ENCODE measurements around the gene LIPA. TPM values are rescaled to one million over a fixed set of nuclear protein-coding genes. Genes with fewer than 3 reads are reported as not detected.
"Not testable (repeated sequence)": the region's sequence is repeated elsewhere in the genome, so short reads cannot be mapped to it uniquely, and the experiment has no call there.

LIPA gene
- polyA plus RNA-seq, 1 donor = 44.2 TPM

DNA sequence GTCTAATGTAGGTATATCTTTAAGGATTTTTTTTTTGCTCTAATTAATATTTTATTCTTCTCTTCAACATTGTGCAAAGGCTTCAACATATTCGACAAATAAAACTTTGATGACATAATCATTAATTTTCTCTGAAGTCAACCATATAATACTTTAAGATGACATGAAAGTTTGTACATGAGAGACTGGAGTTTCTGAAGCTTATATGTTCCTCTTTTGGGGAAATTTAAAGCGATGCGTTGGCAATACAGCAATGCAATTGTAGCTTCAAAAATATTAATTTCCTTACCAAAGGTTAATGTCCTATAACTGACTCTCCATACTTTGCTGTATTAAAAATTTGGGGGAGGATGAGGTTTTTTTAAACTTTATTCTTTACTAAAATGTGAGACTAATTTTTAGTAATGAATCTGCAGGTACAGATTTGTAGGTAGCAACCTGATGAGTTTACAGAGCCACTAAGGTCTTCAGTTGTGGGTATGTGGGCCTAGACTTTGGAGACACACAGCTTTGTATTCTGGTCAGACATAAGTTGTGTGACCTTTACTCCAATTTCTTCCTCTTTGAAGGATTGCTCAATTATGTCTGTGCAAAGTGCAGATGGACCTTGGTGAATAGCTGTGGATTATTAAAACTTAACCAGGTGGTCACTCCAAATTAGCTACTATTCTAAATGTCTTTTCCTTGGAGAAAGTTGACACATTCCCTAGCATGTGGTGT, 18.0 kb upstream of the LIPA start:
- no peak for DNase-seq

DNA sequence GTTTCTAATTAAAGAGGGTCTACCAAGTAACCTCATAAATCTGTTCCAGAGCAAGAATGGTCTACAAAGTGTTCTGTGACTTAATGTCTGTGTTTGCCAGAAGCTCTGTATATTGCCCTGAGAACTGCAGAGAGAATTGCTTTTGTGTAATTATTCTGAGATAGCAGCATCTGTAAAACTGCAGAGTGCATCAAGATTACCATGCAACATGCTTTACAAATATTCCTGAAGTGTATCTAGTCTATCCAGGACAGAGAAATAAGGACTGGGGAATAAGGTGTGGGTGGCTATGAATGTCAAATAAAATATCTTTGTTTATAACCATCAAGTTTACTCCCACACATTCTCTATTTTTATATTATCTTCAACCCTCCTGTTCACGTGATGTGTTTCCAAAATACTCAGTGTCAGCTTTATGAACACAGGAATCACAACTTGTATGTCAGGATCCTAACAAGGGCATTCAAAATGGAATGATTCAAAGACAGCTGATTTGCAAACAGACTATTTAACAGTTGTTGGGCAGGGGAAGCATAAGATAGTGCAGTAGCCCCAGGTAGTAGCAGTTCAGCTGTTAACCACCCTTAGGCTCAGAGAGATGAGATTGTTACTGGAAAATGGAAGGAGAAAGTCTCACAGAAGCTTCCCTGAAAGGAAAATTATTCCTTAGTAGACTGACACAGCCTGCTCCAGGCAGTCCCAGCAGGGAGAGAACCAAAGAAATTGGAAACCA, 15.3 kb upstream of the LIPA start:
- DNase-seq = no peak

- no peak for DNase-seq
Observed at GRCh38 chr10:89263531-89263930, 12.0 kb upstream of the LIPA start.

DNA sequence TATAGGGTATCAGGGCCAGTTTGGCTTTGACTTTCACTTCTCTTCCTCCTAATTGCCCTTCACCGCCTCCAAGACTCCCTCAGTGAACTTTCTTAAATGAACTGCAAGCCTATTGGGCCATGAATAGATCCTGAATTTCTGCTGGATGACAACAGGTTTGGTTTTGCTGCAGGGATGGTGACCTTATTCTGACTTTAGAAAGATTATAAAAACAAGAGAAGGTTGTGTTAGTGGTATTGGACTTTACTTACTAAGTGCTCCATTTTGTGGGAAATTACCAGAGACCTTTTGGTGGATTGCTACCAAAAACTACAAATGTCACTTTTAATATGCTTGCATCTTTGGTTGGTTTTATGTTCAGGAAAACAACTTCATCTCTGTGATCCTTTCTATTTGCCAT, 11.5 kb upstream of the LIPA start:
- no peak for DNase-seq

DNA sequence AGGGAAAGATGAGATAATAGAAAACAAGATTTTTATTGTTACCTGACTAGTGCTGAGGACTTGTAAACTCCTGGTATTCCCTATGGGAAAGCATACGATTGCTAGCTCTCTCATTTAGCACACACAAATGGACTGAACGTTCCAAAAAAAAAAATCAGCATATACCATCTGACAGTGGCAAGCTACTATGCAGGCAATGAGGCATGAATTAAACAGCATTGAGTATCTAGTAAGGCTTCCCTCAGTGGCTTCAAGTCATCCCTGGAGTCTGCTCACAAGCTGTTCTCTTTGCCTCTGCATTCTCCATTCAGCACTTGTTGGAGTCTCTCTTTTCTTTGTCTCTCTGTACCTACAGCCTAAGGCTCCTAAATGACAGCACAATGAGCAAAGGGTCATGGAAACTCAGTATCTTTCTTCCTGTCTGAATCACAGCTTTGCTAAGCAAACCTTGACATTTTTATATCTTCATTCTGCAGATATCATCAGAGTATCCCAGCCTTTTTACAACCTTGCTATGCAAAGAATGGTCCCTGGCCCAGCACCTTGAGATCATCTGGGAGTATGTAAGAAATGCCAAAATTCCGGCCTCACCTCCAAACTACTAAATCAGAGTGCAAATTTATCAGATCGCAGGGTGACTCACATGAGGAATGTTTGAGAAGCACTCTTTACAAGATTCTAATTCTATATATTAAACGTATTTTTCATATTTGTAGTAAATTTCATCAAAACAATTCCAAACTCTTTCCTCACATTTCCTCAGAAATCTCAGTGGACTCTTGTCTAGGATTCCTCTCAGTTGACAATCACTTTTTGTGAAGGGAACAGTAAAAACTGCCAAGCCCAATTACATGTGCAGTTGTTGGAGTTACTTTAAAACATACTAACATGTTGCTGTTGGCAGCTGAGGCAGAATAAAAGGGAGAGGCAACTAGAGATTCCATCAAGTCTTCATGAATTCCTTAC, 10.8 kb upstream of the LIPA start:
- no peak for DNase-seq

DNA sequence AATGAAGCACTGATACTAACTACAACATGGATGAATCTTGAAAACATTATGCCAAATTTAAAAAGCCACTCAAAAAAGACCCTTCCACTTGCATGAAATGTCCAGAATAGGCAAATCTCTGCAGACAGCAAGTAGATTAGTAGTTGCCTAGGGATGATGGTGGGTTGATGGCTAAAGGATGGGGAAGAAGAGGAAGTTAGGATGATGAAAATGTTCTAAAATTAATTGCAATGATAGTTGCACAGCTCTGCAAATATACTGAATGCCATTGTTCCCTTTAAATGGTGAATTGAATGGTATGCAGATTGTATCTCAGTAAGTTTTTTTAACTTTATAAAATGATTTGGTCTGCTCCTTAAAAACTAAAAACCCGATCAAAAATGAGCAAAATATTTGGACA, 7.3 kb upstream of the LIPA start:
- DNase-seq = no peak

DNA sequence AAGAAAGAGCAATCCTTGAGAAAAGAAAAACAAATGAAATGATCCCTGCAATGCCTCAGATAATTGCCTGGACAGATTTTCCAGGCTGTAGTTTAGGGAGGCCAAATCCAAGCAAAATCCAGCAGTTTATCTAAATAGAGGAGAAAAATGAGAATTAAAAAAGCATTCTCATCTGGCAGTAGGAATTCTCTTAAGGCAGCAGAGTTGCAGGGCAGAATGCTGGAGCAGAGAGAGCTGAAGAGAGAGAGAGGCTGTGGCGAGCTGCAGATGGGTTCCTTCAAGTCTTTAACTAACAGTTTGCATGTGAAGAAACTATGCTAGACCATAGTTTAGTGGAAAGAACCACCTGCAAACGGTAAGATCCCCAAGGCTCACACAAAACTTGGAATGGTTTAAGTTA, 6.0 kb upstream of the LIPA start:
- DNase-seq = peak; percentile 31

GRCh38 chr10:89256962-89257361, 5.4 kb upstream of the LIPA start:
- peak; percentile 26 for DNase-seq

GRCh38 chr10:89256340-89256739, 4.8 kb upstream of the LIPA start:
- no peak for DNase-seq

GRCh38 chr10:89255793-89256192, 4.2 kb upstream of the LIPA start:
- DNase-seq = no peak

DNA sequence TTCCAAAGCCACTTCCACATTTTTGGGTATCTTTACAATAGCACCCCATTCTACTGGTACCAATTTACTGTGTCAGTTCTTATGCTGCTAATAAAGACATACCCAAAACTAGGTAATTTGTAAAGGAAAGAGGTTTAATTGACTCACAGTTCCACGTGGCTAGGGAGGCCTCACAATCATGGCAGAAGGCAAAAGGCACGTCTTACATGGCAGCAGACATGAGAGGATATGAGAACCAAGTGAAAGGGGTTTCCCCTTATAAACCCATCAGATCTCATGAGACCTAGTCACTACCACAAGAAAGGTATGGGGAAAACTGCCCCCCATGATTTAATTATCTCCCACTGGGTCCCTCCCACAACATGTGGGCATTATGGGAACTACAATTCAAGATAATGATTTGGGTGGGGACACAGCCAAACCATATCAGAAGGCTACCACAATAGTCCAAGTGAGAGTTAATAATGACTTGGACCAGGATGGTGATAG, 3.6 kb upstream of the LIPA start:
- DNase-seq = not testable (repeated sequence)

GRCh38 chr10:89252225-89252585, 630 bp upstream of the LIPA start:
- no peak for DNase-seq

GRCh38 chr10:89250865-89251408, 638 bp downstream of the LIPA start:
- DNase-seq = no peak

GRCh38 chr10:89248990-89249389, 2.6 kb downstream of the LIPA start:
- no peak for DNase-seq

DNA sequence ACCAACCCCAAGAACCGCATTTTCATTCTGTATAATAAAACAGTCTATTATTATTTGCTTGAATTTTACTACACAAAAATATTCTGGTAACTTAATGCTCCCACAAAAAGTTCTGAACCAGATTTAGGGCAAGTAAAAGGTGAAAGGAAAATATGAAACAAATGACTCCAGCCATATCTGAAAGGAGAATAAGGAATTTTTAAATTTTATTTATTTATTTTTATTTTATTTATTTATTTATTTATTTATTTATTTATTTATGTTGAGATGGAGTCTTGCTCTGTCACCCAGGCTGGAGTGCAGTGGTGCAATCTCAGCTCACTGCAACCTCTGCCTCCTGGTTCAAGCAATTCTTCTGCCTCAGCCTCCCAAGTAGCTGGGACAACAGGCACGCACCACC, 4.0 kb downstream of the LIPA start:
- DNase-seq = not testable (repeated sequence)

- no peak for DNase-seq
Observed at GRCh38 chr10:89245802-89246201, 5.8 kb downstream of the LIPA start.

DNA sequence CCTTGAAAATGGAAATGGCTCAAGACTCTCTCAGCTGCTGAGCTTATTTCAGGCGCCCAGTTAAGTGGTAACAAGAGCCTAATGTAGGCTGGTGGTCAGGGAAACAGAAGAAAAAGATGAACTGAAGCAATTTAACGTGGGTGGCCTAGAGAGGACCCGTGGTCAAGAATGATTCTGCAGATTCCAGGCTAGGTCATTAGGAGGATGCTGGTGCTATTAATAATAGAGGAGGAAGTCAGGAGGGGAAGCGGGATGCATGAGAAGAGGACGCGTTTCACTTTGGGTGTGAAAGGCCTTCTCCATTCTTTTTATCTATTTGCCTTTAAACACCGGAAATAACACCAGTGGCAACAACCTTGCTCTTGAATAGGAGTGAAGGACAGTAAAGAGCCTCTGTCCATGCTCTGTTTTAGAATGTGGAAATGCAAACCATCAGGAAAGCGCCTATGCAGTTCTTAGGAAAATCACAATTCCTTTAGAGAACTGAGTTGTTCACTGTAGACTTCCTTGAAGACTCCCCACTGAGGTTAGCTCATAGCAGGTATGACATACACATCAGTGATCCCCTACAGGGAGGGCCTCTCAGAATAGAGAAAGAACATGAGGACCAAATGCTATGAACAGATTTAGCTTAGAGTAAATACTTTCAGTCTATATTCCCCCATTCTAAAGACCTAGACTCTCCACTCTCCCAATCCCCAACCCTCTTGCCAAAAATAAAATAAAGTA, 8.6 kb downstream of the LIPA start:
- no peak for DNase-seq

- no peak for DNase-seq
Observed at GRCh38 chr10:89242345-89242684, 9.3 kb downstream of the LIPA start.

- DNase-seq = no peak
Observed at GRCh38 chr10:89241486-89242344, 9.9 kb downstream of the LIPA start.

- no peak for DNase-seq
Observed at GRCh38 chr10:89241026-89241425, 10.5 kb downstream of the LIPA start.

- no peak for DNase-seq
Observed at GRCh38 chr10:89240519-89240918, 11.1 kb downstream of the LIPA start.
